Epidermal melanocyte (primary cell): ENCODE data around the gene CHIA.

Experiments used
- DNase-seq: peaks from one replicate; pipeline ENCODE4 v3.0.0; 2011; ENCODE audit warnings: low spot score; ENCODE audit not compliant: insufficient read length

The CHIA gene

DNA sequence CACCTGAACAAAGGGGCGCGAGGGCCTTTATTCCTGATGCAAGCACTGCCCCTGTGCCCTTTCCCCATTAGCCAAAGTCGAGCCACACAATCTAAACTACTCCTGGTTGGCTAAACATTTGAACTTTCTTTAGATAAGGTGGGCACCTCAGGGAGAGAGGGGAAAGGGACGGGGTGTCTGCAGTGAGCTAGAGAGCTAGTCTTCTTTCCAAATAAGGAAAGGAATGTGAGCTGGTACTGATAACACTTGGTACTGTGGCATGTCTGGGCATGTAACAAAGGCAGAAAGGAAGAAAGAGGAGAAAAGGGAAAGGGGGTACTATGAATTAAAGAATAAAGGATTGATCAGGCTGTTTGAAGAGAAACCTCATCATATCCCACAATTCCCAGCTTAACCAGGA is 74.0 kb downstream of the CHIA start:
- DNase-seq: no peak

- no peak for DNase-seq
Measured at GRCh38 chr1:111366256-111366655, 75.6 kb downstream of the CHIA start.

- DNase-seq: no peak
Measured at GRCh38 chr1:111369177-111369576, 78.5 kb downstream of the CHIA start.

GRCh38 chr1:111369645-111370044 is 79.0 kb downstream of the CHIA start:
- no peak for DNase-seq
